ENCODE measurements around the gene SFXN2.

GRCh38 chr10:102665904-102666509, 48.4 kb upstream of the SFXN2 start:
- TF ChIP-seq FOXJ3 (CRISPR knock-in tag; IDR thresholded peaks at IDR 0.05; ENCODE audit: borderline replicate concordance) (no peak), RELA (CRISPR knock-in tag; IDR thresholded peaks at IDR 0.05; ENCODE audit: borderline replicate concordance) (no peak), TP53 (CRISPR knock-in tag; IDR thresholded peaks at IDR 0.05) (no peak)
